GM12878 (cell line): Measurements from ENCODE around the gene TMEM114. TPM values are rescaled to one million over a fixed set of nuclear protein-coding genes. Genes with fewer than 3 reads are reported as not detected.

Source experiments
- ATAC-seq: fragments of 200-7000 bp; cut with Tn5 transposase; 3 replicates; pipeline ENCODE4 v1.9.1; 2020; ENCODE audit warnings: mild to moderate bottlenecking, moderate library complexity
- BruUV-seq: library from RNA; stranded (reverse); fragments of 400-500 nt; replicated peaks from 2 replicates; lab custom pipeline; 2021; lab: Mats Ljungman, UMichigan
- CTCF ChIA-PET: fragments of 300-600 bp; sonication (Branson Sonifier 250); formaldehyde crosslinking; extraction: SDS; loops from one replicate; lab custom pipeline; 2021; ENCODE audit warnings: inconsistent platforms; lab: Yijun Ruan, JAX
- POLR2A ChIA-PET: fragments of 350-600 bp; formaldehyde crosslinking; extraction: SDS; loops from one replicate; lab custom pipeline; 2021; ENCODE audit warnings: inconsistent platforms; lab: Charles Lee
- RAD21 ChIA-PET: fragments of 300-600 bp; sonication (Branson Sonifier 250); formaldehyde crosslinking; loops from one replicate; lab custom pipeline; 2023; ENCODE audit warnings: antibody characterized with exemption; ENCODE audit not compliant: unreplicated experiment; lab: Charles Lee
- SMC1A ChIA-PET: fragments of 300-600 bp; sonication (Branson Sonifier 250); formaldehyde crosslinking; loops from one replicate; lab custom pipeline; 2023; ENCODE audit not compliant: unreplicated experiment, uncharacterized antibody; lab: Charles Lee
- DNase-seq: peaks from one replicate; pipeline ENCODE4 v3.0.0-alpha.2; 2011; ENCODE audit warnings: low read depth, low spot score
- FAIRE-seq: peaks from 3 replicates; lab custom pipeline; 2011; peaks lifted over from hg19 to GRCh38; lab: Jason Lieb, UNC
- H2AFZ ChIP-seq: 2 replicates; pipeline ENCODE4 v1.6.0; 2011; ENCODE audit warnings: low read depth, low read length, control low read depth; ENCODE audit not compliant: control insufficient read depth
- H3K27ac ChIP-seq: 2 replicates; pipeline ENCODE4 v1.5.1; 2011; ENCODE audit warnings: control low read depth; ENCODE audit not compliant: control insufficient read depth, insufficient read depth
- H3K27me3 ChIP-seq, 2 experiments: replicated peaks in 1 of 2; 2 replicates each; pipeline versions ENCODE4 v1.6.0 to v1.6.1; 2011; ENCODE audit warnings: low read length in 1 of 2; ENCODE audit not compliant: control insufficient read depth in 2 of 2, insufficient read depth in 2 of 2
- H3K36me3 ChIP-seq, 2 experiments: 2 replicates each; pipeline ENCODE4 v1.5.1; 2011; ENCODE audit warnings: low read length in 1 of 2; ENCODE audit not compliant: control insufficient read depth in 2 of 2, insufficient read depth in 2 of 2
- H3K4me1 ChIP-seq: 2 replicates; pipeline ENCODE4 v1.6.1; 2011; ENCODE audit warnings: mild to moderate bottlenecking, low read length, moderate library complexity, mixed read lengths; ENCODE audit not compliant: control insufficient read depth, insufficient read depth
- H3K4me2 ChIP-seq: 2 replicates; pipeline ENCODE4 v1.6.0; 2011; ENCODE audit warnings: control low read depth; ENCODE audit not compliant: control insufficient read depth, insufficient read depth
- H3K4me3 ChIP-seq: fragments of 200-600 bp; sonication (generic); 2 replicates; pipeline ENCODE4 v1.5.1; 2016
- H3K79me2 ChIP-seq: 2 replicates; pipeline ENCODE4 v1.6.0; 2011; ENCODE audit warnings: low read length; ENCODE audit not compliant: control insufficient read depth, insufficient read depth
- H3K9ac ChIP-seq: 2 replicates; pipeline ENCODE4 v1.8.0; 2011; ENCODE audit warnings: low read length, control low read depth, mixed read lengths; ENCODE audit not compliant: control insufficient read depth, insufficient read depth
- H3K9me3 ChIP-seq: replicated peaks from 3 replicates; pipeline ENCODE4 v1.5.1; 2011; ENCODE audit warnings: mild to moderate bottlenecking, low read length; ENCODE audit not compliant: control insufficient read depth, insufficient read depth
- H4K20me1 ChIP-seq: 2 replicates; pipeline ENCODE4 v1.6.0; 2011; ENCODE audit not compliant: control insufficient read depth, insufficient read depth
- EGR1 ChIP-seq, 2 experiments: IDR thresholded peaks; 1 replicate in 1 of 2; 2 replicates in 1 of 2; pipeline ENCODE4 v1.6.1; 2011 to 2012; ENCODE audit warnings: low read depth in 2 of 2, low read length in 2 of 2, borderline replicate concordance in 1 of 2, mild to moderate bottlenecking in 1 of 2, moderate library complexity in 1 of 2
- ETV6 ChIP-seq, 2 experiments: fragments of 450-650 bp in 1 of 2; IDR thresholded peaks in 1 of 2; conservative IDR thresholded peaks in 1 of 2; 2 replicates each; pipeline ENCODE4 v1.6.1; 2014; ENCODE audit warnings: antibody characterized with exemption in 1 of 2, borderline replicate concordance in 1 of 2, low read depth in 1 of 2, mild to moderate bottlenecking in 1 of 2, moderate library complexity in 1 of 2
- GABPA ChIP-seq: IDR thresholded peaks from 2 replicates; pipeline ENCODE4 v1.6.1; 2014; ENCODE audit warnings: antibody characterized with exemption, low read depth, mild to moderate bottlenecking, inconsistent platforms
- NR2C1 ChIP-seq: fragments of 450-650 bp; IDR thresholded peaks from 2 replicates; pipeline ENCODE4 v1.6.1; 2017; ENCODE audit warnings: antibody characterized with exemption, mild to moderate bottlenecking, moderate library complexity
- WGBS: methylation state at CpG from one replicate; pipeline ENCODE4 v1.1.6; 2016; ENCODE audit warnings: low lambda C conversion rate; ENCODE audit not compliant: insufficient replicate concordance, insufficient coverage; ENCODE audit errors: missing lambda C conversion rate; 5-methylcytosine and 5-hydroxymethylcytosine counted together
- in situ Hi-C: fragments of 300-500 bp; cut with MboI; formaldehyde crosslinking; loops from 9 replicates; pipeline ENCODE4 v1.14.3; 2018; ENCODE audit warnings: mixed read lengths
- intact Hi-C: fragments of 100-400 bp; cut with micrococcal nuclease; formaldehyde crosslinking; loops from one replicate; pipeline ENCODE4 v1.14.2; 2022; ENCODE audit not compliant: unreplicated experiment
- polyA plus RNA-seq, 11 experiments: library from polyadenylated mRNA; depleted of rRNA in 4 of 11; unstranded in 6 of 11; stranded (reverse) in 5 of 11; fragments of >200 nt; fragmentation: Nextera tagmentation in 4 of 11; fragmentation: Illumina TruSeq in 1 of 11; extraction: Ambion mirVana in 4 of 11; extraction: Trizol in 1 of 11; gene quantifications; 1 replicate in 1 of 11; 2 replicates in 10 of 11; pipeline versions ENCODE4 v1.2.1 to v1.2.3, GENCODE V29; 2011 to 2016; ENCODE audit warnings: inconsistent platforms in 2 of 11, missing spikeins in 2 of 11, low read depth in 1 of 11
- total RNA-seq, 4 experiments: library from RNA; depleted of rRNA in 3 of 4; stranded (reverse); fragments of >200 nt in 3 of 4; fragmentation: Illumina TruSeq in 1 of 4; extraction: Trizol in 1 of 4; gene quantifications; 2 replicates each; pipeline versions ENCODE4 v1.2.1 to v1.2.3, GENCODE V29; 2013 to 2021
- TF ChIP-seq, protein P1 (sequence below): fragments of 450-650 bp; IDR thresholded peaks from 2 replicates; pipeline ENCODE4 v1.6.1; 2014; ENCODE audit warnings: mild to moderate bottlenecking
- TF ChIP-seq, protein P2 (sequence below): fragments of 450-650 bp; IDR thresholded peaks from 2 replicates; pipeline ENCODE4 v1.6.1; 2016; ENCODE audit warnings: mild to moderate bottlenecking, moderate library complexity, borderline replicate concordance

TMEM114 gene
- total and polyA plus RNA-seq, 10 of the 15 experiments (the other 5 are each of a cell fraction or from before 2014, with no cell fraction given) = not detected

DNA sequence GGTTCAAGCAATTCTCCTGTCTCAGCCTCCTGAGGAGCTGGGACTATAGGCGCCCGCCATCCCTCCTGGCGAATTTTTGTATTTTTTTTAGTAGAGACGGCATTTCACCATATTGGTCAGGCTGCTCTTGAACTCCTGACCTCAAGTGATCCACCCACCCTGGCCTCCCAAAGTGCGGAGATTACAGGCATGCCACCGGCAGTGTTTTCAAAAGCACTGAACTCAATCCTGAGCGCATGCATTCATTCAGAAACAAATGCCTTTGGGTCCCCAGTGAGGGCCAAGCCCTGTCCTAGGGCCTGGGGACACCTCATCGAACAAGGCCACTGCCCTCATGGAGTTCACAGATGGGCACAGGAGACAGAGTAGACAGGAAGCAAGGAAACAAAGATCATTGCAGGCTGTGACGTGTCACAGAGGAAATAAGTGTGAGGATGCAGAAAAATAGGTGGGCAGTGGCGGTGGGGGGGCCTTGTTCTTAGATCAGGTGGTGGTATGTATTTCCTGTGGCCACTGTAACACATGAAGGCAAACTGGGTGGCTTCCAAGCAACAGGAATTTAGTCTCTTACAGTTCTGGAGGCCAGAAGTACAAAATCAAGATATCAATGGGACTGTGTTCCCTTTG lies 12.5 kb downstream of the TMEM114 start:
- Histone ChIP-seq H4K20me1 (no peaks in the 10 kb centered on the region), H3K27me3 (no peaks in the 10 kb centered on the region; a peak in 1 of 4 replicates), H3K9ac (no peak overlapping the region), H3K27ac (no peak overlapping the region), H3K4me3 (no peak overlapping the region), H3K9me3 (no peaks in the 10 kb centered on the region; the same call in 2 of the 3 replicates), H3K36me3 (no peaks in the 10 kb centered on the region), H3K79me2 (no peaks in the 10 kb centered on the region), H2AFZ (no peak overlapping the region), H3K4me1 (0 out of 2 replicates have a peak, but pooled peaks cover 3% of the 10 kb centered on the region), H3K4me2 (no peak overlapping the region)
- in situ Hi-C loops = loop anchor here (10.0 kb wide), 1 partner anchor 1607 kb away; the partner anchor contains the start of gene GRIN2A
- CTCF ChIA-PET = interaction anchor here (0.6 to 3.5 kb wide), 2 partner anchors 214 to 571 kb away, joined by 3 to 14 read pairs; no protein-coding TSS in a partner anchor
- no peak for ATAC-seq
- WGBS = 62% methylated on average over 10 of the region's 10 CpGs
- no peak for FAIRE-seq
- no peak for DNase-seq
- SMC1A ChIA-PET = interaction anchor here (1.2 kb wide), 1 partner anchor 11 kb away, joined by 3 read pairs; no protein-coding TSS in a partner anchor
- no peak for TF ChIP-seq EGR1 (IDR thresholded peaks at IDR 0.05; ENCODE audit: borderline replicate concordance in 1 of 2, low read depth in 2 of 2, low read length in 2 of 2)
- no TSS peak for BruUV-seq
- intact Hi-C loops = loop anchor here (5.0 kb wide), 1 partner anchor 45 kb away; the partner anchor contains the start of gene METTL22
- RAD21 ChIA-PET = no interaction called here
- POLR2A ChIA-PET = no interaction called here

DNA sequence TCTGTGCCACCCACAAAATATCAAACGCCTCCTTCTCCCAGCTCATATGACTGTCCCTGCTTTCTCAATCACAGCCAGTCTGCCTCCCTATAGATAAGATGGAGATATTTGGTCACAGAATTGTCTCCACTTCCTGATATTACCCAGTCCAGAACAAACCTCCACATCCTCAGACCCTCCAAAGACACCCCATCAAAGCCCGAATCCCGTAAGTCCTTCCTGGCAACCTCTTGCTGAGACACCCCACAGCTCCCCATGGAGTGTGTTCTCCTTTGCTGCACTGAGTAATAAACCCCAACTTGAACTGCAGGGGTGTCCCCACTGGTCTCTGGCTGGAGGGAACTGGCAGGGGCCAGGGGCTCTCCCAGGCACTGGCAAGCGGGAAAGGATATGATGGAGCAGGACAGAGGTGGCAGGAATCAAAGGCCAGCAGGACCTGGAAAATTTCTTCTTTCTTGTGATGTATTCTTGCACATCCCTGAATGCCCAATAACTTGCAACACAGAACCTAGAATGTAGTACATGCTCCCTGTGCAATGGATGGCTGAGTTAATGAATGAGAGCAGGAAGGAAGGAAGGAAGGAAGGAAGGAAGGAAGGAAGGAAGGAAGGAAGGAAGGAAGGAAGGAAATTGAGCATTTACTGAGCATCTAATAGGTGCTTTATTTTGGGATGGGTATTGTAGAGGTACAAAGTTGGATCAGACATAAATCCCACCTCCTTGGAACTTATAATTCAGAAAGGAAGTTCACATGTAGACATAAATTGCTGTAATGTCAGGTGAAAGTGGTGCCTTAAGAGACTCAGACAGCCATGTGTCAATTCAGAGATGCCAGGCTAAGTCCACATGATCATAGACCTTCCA lies 13.9 kb downstream of the TMEM114 start:
- Histone ChIP-seq H3K27ac (no peak overlapping the region), H3K79me2 (no peaks in the 10 kb centered on the region), H4K20me1 (no peaks in the 10 kb centered on the region), H2AFZ (no peak overlapping the region), H3K27me3 (no peaks in the 10 kb centered on the region; a peak in 2 of 4 replicates), H3K36me3 (no peaks in the 10 kb centered on the region), H3K4me3 (no peak overlapping the region), H3K9me3 (no peaks in the 10 kb centered on the region; the same call in 2 of the 3 replicates), H3K9ac (no peak overlapping the region), H3K4me1 (no peaks in the 10 kb centered on the region), H3K4me2 (no peak overlapping the region)
- RAD21 ChIA-PET = no interaction called here
- ATAC-seq = no peak
- no peak for FAIRE-seq
- CTCF ChIA-PET = interaction anchor here (1.2 to 3.5 kb wide), 2 partner anchors 215 to 304 kb away, joined by 4 to 14 read pairs; no protein-coding TSS in a partner anchor
- in situ Hi-C loops (loop anchor here (10.0 kb wide), 1 partner anchor 1608 kb away; the partner anchor contains the start of gene GRIN2A), intact Hi-C loops (loop anchor here (5.0 kb wide), 1 partner anchor 46 kb away; the partner anchor contains the start of gene METTL22)
- BruUV-seq = no TSS peak
- SMC1A ChIA-PET = interaction anchor here (0.6 to 1.3 kb wide), 3 partner anchors 9 to 215 kb away, joined by 3 to 4 read pairs (median 3); no protein-coding TSS in a partner anchor
- WGBS = 72% methylated on average over 4 of the region's 4 CpGs
- no peak for DNase-seq
- POLR2A ChIA-PET = interaction anchor here (0.6 kb wide), 1 partner anchor 9 kb away, joined by 4 read pairs; no protein-coding TSS in a partner anchor
- TF ChIP-seq NR2C1 (no peak), ETV6 (conservative IDR thresholded peaks at IDR 0.05 in 1 of 2, IDR thresholded peaks at IDR 0.05 in 1 of 2; ENCODE audit: borderline replicate concordance in 1 of 2, low read depth in 1 of 2) (peak in 1 of 2 experiments; percentile 47; a peak in 1 of 4 replicates), GABPA (no peak)
- TF ChIP-seq, protein P1, sequence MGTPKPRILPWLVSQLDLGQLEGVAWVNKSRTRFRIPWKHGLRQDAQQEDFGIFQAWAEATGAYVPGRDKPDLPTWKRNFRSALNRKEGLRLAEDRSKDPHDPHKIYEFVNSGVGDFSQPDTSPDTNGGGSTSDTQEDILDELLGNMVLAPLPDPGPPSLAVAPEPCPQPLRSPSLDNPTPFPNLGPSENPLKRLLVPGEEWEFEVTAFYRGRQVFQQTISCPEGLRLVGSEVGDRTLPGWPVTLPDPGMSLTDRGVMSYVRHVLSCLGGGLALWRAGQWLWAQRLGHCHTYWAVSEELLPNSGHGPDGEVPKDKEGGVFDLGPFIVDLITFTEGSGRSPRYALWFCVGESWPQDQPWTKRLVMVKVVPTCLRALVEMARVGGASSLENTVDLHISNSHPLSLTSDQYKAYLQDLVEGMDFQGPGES = no peak
- TF ChIP-seq, protein P2, sequence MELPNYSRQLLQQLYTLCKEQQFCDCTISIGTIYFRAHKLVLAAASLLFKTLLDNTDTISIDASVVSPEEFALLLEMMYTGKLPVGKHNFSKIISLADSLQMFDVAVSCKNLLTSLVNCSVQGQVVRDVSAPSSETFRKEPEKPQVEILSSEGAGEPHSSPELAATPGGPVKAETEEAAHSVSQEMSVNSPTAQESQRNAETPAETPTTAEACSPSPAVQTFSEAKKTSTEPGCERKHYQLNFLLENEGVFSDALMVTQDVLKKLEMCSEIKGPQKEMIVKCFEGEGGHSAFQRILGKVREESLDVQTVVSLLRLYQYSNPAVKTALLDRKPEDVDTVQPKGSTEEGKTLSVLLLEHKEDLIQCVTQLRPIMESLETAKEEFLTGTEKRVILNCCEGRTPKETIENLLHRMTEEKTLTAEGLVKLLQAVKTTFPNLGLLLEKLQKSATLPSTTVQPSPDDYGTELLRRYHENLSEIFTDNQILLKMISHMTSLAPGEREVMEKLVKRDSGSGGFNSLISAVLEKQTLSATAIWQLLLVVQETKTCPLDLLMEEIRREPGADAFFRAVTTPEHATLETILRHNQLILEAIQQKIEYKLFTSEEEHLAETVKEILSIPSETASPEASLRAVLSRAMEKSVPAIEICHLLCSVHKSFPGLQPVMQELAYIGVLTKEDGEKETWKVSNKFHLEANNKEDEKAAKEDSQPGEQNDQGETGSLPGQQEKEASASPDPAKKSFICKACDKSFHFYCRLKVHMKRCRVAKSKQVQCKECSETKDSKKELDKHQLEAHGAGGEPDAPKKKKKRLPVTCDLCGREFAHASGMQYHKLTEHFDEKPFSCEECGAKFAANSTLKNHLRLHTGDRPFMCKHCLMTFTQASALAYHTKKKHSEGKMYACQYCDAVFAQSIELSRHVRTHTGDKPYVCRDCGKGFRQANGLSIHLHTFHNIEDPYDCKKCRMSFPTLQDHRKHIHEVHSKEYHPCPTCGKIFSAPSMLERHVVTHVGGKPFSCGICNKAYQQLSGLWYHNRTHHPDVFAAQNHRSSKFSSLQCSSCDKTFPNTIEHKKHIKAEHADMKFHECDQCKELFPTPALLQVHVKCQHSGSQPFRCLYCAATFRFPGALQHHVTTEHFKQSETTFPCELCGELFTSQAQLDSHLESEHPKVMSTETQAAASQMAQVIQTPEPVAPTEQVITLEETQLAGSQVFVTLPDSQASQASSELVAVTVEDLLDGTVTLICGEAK = no peak
